LNCaP clone FGC (cell line): ENCODE measurements around the gene AKAP7.

Experiments used
- DNase-seq: peaks from one replicate; pipeline ENCODE4 v3.0.0-alpha.2; 2011; ENCODE audit warnings: low read depth
- H3K4me3 ChIP-seq: 2 replicates; pipeline ENCODE4 v1.5.1; 2011; ENCODE audit warnings: mild to moderate bottlenecking, low read depth, low read length, control low read depth
- TF ChIP-seq, protein P1 (sequence below): IDR thresholded peaks from 2 replicates; pipeline ENCODE4 v1.5.1; 2012; ENCODE audit warnings: mild to moderate bottlenecking; ENCODE audit not compliant: control insufficient read depth, insufficient read depth; ENCODE audit errors: extremely low read depth

The AKAP7 gene

DNA sequence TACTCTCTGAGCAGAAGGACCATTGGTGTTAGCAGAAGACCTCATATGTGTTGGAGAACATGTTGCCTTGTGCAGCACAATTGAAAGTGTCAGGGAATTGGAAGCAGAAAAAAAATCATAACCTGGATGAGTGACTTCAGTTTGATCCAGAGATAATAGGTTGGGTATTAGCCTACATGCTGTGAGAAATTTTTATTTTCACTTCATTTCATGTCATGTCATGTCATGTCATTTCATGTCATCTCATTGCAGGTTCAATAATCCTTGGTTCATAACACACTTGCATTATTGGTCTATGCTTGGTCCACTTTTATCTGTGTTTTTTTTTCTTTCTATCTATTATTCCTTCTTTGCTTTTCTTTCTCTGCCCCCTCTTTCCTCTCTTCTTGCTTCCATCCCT is 34.3 kb downstream of the AKAP7 start:
- no peak for DNase-seq
- no peak overlapping the region for H3K4me3 ChIP-seq
- TF ChIP-seq, protein P1, sequence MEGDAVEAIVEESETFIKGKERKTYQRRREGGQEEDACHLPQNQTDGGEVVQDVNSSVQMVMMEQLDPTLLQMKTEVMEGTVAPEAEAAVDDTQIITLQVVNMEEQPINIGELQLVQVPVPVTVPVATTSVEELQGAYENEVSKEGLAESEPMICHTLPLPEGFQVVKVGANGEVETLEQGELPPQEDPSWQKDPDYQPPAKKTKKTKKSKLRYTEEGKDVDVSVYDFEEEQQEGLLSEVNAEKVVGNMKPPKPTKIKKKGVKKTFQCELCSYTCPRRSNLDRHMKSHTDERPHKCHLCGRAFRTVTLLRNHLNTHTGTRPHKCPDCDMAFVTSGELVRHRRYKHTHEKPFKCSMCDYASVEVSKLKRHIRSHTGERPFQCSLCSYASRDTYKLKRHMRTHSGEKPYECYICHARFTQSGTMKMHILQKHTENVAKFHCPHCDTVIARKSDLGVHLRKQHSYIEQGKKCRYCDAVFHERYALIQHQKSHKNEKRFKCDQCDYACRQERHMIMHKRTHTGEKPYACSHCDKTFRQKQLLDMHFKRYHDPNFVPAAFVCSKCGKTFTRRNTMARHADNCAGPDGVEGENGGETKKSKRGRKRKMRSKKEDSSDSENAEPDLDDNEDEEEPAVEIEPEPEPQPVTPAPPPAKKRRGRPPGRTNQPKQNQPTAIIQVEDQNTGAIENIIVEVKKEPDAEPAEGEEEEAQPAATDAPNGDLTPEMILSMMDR = no peak

DNA sequence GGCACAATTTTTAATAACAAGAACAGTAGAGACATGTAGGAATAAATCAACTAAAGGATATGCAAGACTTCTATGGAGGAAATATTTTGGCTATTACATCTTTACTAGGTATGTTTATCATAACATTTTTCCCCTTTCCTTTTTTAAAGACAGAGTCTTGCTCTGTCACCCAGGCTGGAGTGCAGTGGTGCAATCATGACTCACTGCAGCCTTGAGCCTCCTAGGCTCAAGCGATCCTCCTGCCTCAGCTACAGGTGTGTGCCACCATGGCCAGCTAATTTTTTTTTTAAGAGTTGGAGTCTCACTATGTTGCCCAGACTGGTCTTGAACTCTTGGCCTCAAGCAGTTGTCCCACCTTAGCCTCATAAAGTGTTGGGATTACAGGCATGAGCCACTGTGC is 37.0 kb downstream of the AKAP7 start:
- DNase-seq = no peak
- TF ChIP-seq, protein P1 = no peak

DNA sequence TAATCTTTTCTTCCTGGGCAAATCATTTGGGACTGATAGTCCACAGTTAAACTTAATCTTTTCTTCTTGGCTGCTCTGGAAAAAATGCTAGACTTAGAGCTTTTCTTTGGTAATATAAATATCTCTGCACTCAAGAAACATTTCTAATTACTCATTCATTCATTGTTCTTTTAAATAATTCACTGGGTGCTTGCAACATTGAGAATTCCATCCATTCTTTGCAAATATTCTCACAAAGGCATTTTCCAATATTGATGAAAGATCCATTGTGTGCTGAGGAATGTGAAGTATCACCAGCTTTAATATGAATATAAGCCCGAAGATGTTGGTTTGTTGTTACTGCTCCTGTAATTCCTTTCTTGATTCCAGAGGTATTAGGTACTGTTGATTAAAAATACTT is 38.4 kb downstream of the AKAP7 start:
- no peak for DNase-seq
- no peak overlapping the region for H3K4me3 ChIP-seq
- TF ChIP-seq, protein P1 = no peak

More for the DNA sequence above, 37.0 kb downstream of the AKAP7 start:
- H3K4me3 ChIP-seq = no peak overlapping the region

DNA sequence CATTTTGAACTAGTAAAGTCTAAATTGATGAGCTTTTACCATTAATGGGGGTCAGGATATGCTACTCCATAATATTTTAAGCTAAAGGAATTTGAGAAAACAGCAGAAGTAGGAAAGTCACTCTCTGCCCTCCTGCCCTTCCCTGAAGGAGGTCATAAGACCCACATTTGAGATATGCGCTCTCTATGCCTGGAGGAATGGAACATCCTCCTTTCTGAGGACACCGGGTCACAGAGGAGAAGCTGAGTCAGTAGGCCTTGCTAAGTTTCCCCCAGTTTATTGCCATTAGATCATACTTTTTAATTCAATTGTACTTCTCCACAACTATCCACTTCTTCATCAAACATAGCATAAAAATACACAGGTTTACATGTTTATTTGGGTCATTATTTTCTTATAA is 40.3 kb downstream of the AKAP7 start:
- DNase-seq = no peak
- TF ChIP-seq, protein P1 = no peak
- H3K4me3 ChIP-seq = no peak overlapping the region

DNA sequence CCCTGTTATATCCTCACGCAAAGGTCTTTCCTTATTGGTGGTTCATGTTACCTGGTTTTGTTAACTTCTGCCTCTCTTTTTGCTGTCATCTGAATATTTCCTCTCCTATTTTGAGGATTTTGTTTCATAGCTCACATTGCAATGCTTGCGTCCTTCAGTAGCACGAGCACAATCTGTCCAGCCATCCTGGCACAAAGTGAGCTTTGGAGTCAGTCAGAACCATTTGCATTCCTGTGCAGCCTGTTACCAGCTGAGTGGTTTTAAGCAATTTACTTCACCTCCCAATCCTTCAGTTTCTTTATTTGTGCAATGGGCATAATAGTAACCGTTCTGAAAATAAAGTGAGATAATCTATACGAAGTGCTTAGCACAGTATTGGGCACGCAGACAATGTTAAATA is 42.7 kb downstream of the AKAP7 start:
- TF ChIP-seq, protein P1 = no peak
- H3K4me3 ChIP-seq = no peak overlapping the region
- DNase-seq = no peak

DNA sequence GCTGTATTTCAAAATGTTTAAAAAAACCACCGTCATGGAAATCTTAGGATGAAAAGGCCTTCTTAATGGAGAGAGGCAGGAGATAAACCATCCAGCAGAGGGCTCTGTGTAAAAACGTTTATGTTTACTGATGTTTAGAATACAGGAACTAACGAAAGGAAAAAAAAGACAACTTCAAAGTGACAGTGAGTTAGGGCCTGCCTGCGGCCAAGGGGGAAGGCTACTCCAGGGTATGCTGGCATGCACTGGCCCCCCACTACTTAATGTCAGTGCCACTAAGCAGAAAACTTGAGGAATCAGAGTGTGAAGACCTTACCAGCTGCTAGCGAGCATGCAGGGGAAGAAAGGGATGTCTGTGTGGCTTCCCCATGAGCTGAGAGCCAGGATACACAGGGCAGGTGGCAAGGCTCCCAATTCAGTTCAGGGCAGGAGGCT is 47.7 kb downstream of the AKAP7 start:
- no peak for DNase-seq
- H3K4me3 ChIP-seq = no peak overlapping the region
- TF ChIP-seq, protein P1 = peak; percentile 63

DNA sequence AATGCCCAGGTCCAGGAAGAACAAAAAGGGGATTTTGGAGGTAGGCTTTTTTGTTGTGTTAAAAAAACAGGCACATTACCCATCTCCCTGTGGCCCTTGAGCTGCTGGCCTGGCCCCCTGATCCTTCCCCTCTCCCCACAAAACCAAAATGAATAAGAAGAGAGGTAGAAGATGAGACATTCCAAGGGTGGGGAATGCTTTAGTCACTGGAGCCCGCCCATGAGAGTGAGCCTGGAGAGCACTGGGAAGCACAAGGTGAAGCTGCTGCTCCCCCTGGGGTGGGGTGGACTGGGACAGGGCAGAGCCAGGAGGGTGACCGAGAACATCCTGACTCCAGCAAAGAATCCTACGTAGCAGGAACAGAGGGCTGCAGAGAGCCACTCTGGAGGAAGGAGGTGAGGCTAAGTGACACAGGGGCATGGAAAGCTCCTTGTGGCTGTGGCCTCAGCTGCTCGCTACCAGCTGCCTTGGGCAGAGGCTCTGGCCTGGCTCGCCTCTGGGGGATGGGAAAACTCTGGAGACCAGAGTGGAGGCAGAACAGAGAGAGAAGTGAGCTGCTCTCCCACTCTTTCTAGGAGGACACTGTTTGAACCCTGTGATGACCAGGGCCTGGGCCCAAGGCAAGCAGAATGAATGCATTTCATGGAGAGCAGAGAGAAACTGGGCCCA is 48.3 kb downstream of the AKAP7 start:
- TF ChIP-seq, protein P1 = no peak
- no peak overlapping the region for H3K4me3 ChIP-seq
- DNase-seq = no peak
